GM21390 (cell line): ENCODE results near the gene OR9A2.
"Not testable (repeated sequence)": the region's sequence is repeated elsewhere in the genome, so short reads cannot be mapped to it uniquely, and the experiment has no call there.

Source experiments
- ATAC-seq: cut with Tn5 transposase; IDR thresholded peaks from one replicate; pipeline ENCODE4 v1.9.1; 2021; ENCODE audit not compliant: unreplicated experiment

Gene OR9A2

DNA sequence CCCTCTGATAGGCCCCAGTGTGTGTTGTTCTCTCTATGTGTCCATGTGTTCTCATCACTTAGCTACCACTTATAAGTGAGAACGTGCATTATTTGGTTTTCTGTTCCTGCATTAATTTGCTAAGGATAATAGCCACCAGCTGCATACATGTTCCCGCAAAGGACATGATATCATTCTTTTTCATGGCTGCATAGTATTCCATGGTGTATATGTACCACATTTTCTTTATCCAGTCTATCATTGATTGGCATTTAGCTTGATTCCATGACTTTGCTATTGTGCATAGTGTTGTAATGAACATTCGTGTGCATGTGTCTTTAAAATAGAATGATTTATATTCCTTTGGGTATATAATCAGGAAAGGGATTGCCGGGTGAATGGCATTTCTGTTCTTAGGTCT lies 48.5 kb downstream of the OR9A2 start:
- not testable (repeated sequence) for ATAC-seq
